Measurements from ENCODE around the gene MYO5B.

Gene MYO5B

DNA sequence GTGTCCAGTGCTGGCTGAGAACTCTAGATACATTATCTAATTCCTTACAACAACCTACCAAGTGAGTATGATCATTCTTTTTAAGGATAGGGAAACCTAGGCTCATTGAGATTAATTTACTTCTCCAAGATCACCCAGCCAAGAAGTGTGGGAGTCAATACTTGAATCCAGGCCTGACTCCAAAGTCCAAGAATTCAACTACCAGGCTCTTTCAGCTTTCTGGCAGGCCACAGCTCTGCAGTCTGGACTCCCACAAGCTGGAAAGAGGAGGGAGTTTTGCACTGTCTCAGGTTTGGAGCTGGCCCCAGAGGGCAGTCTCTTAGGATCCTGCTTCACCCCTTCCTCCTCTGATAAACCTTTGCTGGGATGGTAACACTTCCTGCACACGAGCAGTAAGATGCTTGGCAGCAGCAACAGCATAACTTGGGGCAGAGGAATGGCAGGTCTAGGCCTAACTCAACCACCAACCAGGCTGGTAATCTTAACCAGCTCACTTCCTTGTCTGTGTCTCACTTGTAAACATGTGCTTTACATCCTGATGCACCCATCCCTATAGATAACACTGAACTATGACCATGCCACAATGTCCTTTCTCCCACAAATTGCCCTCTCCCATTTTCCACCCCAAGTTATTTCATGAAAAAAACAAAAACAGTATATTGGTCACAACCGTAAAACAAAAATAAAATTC is 270.5 kb downstream of the MYO5B start:
- DNase-seq (ENCODE audit: low spot score), result no peak
- no peak for FAIRE-seq

DNA sequence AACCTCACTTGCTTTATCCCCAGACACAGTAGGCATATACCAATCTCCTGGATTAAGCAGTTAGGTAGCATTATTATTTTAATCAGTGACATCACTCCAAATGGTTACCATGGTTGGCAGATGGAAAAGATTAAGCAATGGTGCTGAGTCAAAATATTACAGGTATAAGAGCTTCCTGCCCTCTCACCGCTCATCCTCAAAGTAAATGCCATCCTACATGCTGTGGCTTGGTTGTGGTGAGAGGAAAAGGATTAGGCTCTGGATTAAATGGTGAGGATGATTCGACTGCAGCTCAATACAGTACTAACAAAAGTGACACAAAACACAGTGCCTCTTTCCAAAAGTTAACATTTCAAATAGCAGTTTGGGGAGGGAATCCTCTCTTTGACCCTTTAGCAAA is 272.7 kb downstream of the MYO5B start:
- DNase-seq (ENCODE audit: low spot score), result no peak

DNA sequence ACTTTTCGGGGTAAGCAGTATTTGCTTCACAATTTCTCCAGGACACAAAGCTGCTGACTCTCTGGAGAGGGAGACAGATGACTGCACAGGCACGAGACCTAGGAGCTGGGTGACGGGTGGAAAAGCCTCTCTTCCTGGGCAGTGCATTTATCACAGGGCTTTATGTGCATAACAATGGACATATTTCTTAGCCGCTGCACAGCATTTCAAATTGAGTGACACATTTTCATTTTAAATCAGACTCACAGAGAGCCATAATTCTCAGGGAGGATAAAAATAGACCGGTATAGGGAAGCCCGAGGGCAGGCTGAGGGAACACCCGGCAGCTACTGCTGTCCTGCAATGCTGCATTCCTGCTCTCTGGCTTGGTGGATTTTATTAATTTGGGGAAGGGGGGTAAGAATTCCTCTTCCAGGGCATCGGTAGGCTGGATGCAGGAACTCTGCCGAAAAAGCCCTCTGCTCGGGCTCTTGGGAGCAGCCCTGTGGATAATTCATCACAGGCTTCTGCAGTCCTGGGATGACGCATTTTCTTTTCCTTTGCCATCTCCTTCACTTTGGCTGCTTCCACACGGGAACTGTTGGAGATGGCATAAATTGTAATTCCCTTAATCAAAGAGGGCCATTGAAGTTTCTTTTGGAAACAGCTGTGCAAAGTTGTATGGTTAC is 273.5 kb downstream of the MYO5B start:
- no peak for DNase-seq (ENCODE audit: low spot score)
- FAIRE-seq, result no peak

More for the DNA sequence above, 272.7 kb downstream of the MYO5B start:
- FAIRE-seq, result no peak

DNA sequence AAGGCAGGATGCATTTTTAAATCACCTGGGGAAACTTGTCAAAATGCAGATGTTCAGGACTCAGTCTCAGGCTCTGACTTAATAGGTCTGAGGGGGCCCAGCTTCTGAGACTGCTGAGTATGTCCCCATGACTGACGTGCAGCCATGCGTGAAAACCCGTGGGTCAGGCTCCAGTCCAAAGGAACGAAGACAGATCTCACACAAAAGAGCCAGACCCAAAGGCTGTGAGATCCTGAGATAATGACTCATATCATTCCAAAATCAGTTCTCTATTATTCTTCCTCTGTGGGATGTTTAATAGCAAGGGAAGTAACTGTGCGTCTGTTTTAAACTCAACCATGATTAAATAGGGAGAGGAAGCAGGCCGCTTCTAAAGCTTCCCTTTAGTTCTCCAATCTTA is 274.2 kb downstream of the MYO5B start:
- peak; percentile 13 for DNase-seq (ENCODE audit: low spot score)
- FAIRE-seq, result no peak

DNA sequence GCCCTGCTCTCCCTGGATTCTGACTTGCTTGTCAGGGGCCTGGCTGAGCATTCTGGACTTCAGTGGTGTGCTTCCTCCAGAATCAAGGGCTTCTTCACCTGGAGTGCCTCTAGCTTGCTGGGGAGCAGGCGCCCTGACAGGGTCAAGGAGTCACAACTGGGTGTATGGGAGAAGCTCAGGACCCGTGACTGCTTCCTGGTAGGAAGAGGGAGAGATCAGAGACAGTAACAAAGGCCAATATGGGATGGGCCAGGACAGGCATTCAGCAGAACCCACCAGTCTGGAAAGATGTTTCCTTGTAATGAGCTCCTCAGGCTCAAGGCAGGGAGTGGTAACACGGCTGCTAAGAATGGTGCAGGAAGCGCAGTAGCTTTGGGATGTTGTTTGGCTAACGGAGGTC is 277.2 kb downstream of the MYO5B start:
- DNase-seq (ENCODE audit: low spot score) (no peak), FAIRE-seq (no peak)

DNA sequence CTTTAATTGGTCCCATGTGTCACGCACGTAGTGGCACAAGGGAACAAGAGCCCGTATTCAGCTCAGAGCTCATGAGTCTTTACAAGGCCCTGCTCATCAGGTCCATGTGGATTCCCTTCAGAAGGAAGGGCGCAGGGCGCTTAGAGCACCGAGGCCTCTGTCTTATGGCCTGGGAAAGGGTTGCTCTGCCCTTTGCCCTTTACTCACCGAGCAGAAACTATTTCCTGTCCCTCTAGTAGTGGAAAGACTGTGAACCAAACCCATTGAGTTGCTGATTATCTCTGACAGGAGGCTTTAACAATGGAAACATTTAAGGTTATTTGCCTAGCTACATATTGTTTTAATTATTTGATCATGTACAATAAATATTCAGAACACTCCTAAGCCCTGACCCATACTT is 279.6 kb downstream of the MYO5B start:
- DNase-seq (ENCODE audit: low spot score) (no peak), FAIRE-seq (no peak)

DNA sequence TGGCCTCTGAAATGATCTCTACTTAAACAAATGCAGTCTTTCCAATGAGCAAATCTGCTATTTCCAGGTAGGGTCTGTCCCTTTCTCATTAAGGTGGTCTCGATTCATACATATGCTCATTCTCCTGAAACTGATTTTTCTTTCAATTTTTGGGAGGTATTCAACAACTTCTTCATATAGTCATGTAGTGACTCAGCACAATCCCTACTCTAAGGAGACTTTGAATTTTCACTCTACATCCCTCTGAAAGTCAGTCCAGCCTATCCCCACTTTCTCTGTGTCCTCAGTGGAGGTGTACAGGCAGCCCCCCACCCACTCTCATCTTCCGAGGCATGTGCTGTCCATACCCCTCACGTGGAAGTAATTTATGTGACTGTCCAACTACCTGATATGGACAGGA is 281.7 kb downstream of the MYO5B start:
- FAIRE-seq, result no peak
- DNase-seq (ENCODE audit: low spot score), result no peak

DNA sequence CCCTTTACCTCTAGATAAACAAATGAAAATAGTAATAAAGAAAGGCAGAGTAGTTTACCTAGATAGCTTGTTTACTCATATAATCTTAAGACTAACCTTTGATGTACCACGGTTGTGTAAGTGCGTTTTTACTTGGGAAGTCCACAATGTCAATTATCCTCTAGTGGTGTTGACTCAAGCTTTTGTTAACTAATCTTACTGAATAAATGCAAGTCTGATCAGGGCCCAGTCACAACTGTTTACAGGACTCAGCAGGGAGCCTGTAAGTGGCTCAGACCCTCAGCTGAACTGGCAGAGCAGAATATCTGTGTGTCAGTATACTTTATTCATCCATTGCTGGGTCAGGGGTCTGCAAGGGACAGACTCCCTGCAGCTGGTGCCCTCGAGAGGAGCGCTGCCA is 283.5 kb downstream of the MYO5B start:
- DNase-seq (ENCODE audit: low spot score), result no peak
- no peak for FAIRE-seq

DNA sequence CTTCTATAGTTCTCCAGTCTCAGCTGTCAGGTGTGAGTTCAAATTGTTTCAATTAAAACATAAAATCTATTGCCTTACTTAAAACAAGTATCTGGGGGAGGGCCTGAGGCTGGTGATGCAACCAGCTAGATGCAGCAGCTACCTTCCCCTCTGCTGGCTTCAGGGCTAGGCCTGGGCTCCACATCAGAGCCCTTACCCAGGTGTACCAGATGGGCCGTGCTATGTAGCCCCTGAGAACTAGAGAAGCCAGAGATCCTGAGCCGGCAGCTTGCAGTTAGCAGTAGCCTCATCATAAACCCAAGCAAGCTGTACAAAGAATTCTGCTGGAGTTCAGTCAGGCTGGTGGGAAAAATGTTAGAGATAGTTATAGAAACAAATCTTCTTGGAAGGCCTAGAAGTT is 284.0 kb downstream of the MYO5B start:
- DNase-seq (ENCODE audit: low spot score), result no peak
- no peak for FAIRE-seq

DNA sequence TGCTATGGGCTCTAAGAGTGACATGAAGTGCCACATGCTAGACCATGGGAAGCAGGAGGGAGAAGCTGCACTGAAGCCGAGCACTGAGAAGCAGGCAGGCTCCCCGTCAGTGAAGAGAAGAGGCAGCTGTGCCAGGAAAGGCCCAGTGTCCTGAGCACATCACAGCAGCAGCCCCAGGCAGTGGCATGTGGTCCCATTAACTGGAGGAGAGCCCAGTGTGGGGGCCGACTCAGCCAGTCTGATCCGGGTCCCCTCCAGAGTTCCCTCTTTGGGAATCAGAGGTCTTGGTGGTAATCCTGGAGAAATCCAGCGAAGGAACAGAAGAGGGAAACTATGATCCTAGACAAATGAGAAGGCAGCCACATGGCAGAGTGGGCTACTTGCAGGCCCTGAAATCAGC is 284.9 kb downstream of the MYO5B start:
- FAIRE-seq, result no peak
- no peak for DNase-seq (ENCODE audit: low spot score)

DNA sequence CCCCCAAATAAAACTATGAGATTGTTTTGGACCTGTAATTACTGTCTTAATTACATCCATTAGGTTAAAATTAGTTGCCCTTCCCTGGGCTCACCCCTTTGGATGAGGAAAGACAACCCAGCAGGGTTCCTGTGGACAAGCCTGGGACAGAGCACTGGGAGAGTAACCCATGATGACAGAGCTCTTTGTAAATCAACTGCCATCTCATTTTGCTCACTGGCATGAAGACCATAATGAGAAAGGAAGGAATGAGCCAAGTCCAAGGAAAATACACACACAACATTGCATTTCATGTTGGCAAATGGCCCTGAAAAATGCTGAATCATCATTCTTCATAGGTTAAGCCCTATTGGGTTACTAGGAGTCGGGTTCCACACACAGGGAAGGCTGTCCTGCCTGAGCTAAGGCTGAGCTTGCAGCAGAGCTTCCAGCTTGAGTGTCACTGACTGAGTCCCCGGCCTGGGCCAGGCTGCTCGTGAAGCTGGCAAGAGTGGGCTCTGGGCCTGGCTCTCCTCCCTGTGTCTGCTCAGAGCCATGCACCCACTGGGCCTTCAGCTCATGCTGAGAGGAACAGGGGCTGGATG is 287.5 kb downstream of the MYO5B start:
- no peak for FAIRE-seq
- no peak for DNase-seq (ENCODE audit: low spot score)

DNA sequence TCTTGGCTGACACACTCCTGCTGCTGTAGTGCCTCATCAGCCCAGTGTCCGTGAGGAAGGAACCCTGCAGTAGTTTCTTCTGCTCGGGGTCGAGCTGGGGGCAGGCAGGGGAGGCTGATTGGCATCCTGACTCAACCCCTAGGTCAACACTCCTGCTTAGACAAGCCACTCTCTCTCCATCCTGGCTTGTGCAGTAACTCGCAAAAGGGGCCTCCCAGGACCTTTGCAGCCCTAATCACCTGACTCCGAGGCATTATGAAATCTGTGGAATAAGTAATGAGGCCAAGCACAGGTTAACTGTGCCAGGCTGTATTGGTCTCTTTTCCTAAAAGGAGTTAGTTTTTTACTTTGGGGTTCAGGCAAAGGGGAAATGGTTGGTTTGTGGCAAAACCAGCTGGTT is 289.2 kb downstream of the MYO5B start:
- FAIRE-seq, result no peak
- no peak for DNase-seq (ENCODE audit: low spot score)

DNA sequence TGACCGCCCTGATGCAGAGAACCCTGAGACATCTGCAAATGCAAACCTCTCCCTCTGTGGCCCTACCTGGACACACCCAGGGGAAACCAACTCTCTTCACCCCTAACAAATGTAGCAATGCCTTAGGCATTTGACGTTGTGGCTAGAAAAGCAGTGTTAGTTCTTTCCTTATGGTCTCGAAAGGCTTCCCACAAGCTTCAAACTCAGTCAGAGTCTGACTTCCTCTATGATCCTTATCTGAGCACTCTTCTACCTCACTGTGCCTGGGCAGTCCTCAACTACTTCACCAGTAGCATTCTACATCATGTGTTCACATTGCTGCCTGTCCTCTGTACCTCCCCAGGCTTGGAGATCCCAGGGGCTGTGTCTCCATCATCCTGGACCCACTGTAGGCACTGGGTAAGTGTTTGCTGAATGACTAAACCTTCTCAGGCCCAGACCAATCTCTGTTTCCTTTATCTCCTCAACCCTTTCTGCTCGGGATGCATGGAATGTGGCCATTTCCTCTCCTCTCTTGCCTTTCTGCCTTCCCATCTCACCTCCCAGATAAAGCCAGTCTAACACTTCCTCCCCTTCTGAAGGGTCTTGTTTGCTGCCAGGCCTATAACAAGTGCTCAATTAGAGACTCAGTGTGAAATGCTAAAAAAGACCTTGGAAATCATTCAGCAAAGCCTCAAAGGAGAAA is 289.9 kb downstream of the MYO5B start:
- DNase-seq (ENCODE audit: low spot score), result no peak
- no peak for FAIRE-seq

DNA sequence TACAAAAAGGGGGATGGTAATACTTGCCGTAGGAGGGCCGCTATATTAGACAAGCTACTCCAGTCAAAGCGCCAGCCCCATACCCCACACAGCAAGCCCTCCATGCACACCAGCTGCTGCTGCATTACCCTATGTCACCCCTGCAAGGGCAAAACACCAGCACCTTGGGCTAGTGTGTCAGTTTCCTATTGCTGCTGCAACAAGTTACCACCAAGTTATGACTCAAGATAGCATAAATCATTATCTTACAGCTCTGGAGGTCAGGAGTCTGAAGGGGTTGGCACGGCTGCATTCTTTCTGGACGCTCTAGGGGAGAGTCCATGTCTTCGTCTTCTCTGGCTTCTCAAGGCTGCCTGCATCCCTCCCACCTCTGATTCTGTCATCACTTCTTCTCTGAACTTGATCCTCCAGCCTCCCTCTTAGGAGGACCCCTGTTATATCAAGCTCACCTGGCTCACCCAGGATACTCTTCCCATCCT is 293.0 kb downstream of the MYO5B start:
- DNase-seq (ENCODE audit: low spot score) (no peak), FAIRE-seq (no peak)

DNA sequence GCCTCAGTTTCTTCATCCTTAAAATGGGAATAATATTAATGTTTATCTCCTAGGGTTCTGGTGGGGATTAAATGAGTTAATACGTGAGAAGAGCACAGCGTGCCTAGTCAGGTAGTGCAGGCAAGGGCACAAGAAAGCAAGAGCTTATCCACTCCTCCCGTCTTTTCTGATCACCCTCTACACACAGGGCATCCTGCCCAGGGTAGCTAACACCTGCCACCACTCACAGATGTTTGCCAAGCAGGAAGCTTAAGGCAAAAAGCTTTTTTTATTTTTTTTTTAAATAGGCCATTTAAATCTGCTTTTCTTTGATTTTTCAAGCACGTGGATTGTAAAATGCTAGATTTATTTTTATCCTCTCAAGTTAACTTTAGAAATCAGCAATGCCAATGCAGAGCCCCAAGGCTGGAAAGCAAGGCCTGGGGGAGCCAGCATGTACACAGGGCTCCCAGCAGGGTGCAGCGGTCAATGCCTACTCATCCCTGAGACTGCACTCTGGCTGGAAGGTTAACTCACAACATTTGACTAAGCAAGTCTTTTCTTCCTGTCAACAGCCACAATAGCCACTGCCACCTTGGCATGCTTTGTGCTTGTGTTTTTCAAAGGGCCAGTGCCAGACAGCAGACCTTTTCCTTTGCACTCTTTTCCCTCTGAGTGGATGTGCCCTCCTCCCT is 295.2 kb downstream of the MYO5B start:
- DNase-seq (ENCODE audit: low spot score), result no peak
- FAIRE-seq, result no peak

DNA sequence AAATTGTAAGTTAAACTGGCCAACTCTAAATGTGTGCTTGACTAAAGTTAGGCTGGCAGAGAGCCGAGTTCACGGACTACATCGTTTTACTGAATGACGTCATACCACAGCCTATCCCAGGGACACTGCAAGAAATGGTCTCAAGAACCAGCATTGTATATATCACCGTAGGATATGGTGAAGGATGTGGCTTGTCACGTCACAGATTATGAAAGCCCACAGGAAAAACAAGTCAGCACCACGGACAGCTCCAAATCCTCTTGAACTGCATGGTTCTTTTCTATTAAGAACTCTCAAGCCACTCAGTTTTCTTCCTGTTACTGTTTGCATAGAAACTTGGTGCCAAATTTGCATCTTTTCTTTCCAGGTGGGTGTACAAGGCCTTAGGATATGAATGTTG is 296.5 kb downstream of the MYO5B start:
- DNase-seq (ENCODE audit: low spot score), result peak; percentile 26
- FAIRE-seq, result no peak

DNA sequence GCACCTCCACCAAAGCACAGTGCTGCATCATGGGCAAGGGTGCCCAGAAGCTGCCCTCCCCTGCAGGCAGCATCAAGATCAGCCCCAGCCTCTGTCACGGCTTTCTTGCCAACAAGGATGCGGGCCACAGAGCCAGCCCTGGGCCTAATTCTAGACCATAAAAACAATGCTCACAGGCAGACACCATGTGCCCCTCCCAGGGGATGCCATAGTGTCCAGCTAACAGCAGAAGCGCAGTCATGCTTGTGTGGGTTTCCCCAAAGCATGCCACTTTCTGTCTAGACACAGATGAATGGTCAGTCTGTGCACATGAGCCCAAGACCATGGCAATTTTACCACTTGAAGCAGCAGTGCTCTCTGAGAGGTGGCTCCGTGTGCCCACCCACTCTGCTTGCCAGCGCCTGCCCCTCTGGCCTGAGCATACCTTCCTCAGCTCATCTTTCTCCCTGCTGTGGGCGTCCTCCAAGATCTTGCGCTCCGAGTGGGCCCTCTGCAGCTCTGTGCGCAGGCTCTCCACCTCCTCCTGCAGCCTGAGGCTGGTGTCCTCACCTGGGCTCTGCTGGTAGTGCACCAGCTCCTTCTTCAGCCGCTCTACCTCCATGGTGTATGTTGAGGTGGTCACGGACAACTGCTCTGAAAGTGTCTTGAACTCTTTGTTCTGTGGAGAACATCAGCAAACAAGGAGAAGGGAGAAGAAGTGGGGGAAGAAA is 300.3 kb downstream of the MYO5B start:
- FAIRE-seq (no peak), DNase-seq (ENCODE audit: low spot score) (no peak)

DNA sequence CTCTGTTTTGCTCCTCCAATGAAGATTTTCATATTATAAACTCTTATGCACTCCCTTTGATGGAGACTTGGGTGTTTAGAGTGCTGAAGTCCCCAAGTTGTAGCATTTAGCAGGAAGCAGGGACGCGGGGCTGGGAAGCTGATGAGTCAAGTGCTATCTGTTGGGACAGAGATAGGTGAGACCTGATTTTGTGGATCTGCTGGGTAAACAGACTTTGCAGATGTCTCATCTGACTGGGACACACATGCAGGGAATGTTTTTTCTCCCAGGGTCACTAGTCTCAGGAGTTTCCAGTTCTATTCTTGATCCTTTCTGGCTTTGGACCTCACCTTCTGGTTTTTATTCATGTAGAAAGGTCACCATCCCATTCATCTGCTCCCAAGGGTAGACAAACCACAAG is 301.9 kb downstream of the MYO5B start:
- DNase-seq (ENCODE audit: low spot score) (peak; percentile 21), FAIRE-seq (no peak)

DNA sequence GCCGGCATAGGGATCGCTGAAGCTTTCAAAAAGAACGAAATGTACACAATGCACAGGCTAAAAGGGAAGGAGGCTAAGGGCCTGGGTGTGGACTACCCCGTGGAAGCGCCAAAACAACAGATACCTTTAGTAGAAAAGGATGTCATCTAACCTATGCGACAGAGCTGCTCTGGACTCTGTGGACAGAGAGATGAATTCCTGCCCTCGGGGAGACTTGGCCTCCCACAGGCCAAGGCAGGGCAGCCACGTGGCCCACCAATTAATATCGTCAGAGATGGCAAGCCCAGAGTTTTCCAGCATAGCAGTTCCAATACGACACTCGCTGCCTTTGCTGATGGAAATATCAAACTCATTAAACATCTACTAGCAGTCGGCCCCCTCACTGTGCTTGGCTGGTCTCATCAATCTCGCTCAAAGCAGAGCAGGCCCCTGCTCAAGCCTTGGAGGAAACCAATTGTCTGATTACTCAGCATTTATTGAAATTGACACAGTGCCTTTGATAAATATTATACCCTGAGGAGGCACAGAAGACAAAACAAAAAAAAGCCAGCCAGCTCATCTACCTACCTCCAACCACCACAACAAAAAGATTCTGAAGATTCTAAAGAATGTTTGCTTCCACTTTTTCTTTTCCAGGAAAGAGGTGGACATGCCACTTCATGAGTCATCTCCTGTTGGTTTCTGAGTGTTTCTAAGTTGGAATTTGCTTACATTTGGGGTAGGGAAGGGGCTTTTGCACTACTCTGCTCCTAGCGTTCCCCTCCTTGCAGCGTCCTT is 302.6 kb downstream of the MYO5B start:
- no peak for FAIRE-seq

DNA sequence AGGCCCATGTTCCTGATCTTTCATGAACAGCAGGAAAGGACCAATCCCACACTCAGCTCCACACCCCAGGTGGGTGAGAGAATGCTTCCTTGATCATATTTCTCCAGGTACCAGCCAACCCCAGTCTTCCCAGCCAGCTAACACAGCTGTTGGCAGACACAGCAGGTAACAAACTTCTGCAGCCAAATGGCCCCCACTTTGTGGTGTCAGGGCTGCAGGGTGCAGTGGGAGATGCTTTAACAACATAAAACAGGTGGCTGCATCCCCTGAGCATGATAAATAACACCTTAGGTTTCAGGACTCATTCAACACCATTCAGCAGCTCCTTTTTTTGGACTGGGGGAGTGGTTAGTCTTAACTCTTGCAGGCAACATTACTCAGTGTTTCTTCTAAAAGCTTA is 304.9 kb downstream of the MYO5B start:
- DNase-seq (ENCODE audit: low spot score) (no peak), FAIRE-seq (no peak)

More for the DNA sequence above, 302.6 kb downstream of the MYO5B start:
- DNase-seq (ENCODE audit: low spot score), result peak; percentile 48

Data from urothelium cell line (cell line).